Measurements from ENCODE around the gene PITX1.
"Not testable (repeated sequence)": the region's sequence is repeated elsewhere in the genome, so short reads cannot be mapped to it uniquely, and the experiment has no call there.

The PITX1 gene

DNA sequence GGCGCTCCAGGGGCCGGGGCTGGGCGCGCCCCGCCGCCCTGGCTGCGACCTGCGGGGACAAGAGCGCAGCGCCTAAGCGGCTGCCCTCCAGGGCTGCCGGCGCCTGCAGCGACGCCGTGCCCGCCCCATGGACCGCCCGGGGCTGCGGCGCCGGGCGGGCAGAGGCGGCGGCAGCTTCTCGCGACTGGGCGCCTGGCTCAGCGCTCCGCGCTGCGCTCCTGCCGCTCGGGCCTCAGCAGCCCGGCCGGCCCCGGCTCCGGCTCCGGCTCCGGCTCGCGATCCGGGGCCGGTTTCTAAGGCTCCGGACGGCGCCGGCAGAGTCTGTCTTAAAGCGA, at the start of gene PITX1:
Gene PITX1 (minus strand): TSS at position 328 of the 335 bp plus-strand sequence. CDS start 347 bp downstream, outside the sequence.
- in situ Hi-C loops (cut with MboI; ENCODE audit: low sequenced_read_pairs), result no loop called here

DNA sequence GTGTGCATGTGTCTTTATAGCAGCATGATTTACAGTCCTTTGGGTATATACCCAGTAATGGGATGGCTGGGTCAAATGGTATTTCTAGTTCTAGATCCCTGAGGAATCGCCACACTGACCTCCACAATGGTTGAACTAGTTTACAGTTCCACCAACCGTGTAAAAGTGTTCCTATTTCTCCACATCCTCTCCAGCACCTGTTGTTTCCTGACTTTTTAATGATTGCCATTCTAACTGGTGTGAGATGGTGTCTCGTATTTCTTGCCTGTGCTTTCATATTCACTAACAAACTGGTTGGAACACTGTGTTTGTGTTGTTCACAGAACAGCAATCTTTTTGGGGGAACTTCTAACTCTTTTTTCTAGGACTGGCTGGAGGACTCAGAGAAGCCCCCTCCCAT, 49.3 kb upstream of the PITX1 start:
- in situ Hi-C loops (cut with MboI; ENCODE audit: low sequenced_read_pairs), result not testable (repeated sequence)

DNA sequence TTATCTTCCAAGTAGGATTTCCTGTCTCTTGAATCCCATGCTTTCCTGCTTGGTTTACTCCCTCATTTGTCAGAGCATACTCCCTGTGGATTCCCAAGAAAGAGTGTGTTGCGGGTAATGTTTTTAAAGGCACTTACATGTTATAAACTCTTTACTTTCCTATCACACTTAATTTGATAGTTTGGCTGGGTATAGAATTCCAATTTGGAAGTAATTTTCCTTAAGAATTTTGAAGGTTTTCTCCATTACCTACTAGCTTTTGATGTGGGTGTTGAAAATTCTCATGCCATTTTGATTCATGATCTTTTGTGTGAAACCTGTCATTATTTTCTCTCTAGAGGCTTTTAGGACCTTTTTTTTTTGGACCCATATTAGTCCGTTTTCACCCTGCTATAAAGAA, 47.2 kb upstream of the PITX1 start:
- in situ Hi-C loops (cut with MboI; ENCODE audit: low sequenced_read_pairs), result no loop called here

DNA sequence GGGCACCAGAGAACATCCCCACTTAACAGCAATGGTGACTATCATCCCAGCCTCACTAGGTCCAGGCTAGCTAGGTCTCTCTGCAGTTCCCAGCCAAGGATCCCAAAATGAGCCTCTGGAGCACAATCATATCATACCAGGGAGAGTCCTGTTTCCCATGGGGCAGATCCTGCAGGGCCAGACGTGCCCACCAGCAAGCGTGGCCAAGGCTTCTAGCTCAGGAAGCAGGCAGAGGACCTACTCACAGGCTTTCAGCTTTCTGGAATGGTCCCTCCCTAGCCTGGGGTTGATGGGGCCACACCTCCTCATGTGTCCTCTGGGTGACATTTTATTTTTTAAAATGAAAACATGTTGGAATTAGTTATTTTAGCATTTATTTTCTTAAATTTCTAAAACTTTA, 45.7 kb upstream of the PITX1 start:
- in situ Hi-C loops (cut with MboI; ENCODE audit: low sequenced_read_pairs), result no loop called here

DNA sequence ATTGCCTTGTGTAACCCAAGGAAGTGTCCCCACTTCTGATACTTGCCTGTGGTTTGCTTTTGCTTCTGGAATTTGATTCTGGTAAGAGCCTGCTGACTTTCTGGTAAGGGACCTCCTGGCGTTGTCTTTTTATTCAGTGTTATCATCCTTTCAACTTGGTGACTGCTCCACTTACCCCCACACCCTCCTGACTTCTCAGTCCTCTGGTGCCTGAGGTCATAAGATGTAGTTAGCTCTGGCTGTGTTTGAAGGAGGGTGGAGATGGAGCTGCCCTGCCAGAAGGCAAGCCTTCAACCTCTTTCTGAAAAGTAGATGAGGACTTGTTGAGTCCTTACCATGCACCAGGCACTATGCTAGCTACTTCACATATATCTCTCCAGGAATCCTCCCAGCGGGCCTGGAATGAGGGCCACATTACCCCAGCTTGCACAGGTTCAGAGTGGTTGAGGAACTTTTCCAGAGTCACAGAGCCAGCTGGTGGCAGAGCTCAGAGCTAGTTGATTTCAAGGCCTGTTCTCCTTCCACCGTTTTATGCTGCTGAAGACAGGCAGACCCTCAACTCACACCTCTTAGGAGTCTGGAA, 45.2 kb upstream of the PITX1 start:
- in situ Hi-C loops (cut with MboI; ENCODE audit: low sequenced_read_pairs), result no loop called here

- in situ Hi-C loops (cut with MboI; ENCODE audit: low sequenced_read_pairs), result no loop called here
Measured at GRCh38 chr5:135076801-135077200, 42.8 kb upstream of the PITX1 start.

DNA sequence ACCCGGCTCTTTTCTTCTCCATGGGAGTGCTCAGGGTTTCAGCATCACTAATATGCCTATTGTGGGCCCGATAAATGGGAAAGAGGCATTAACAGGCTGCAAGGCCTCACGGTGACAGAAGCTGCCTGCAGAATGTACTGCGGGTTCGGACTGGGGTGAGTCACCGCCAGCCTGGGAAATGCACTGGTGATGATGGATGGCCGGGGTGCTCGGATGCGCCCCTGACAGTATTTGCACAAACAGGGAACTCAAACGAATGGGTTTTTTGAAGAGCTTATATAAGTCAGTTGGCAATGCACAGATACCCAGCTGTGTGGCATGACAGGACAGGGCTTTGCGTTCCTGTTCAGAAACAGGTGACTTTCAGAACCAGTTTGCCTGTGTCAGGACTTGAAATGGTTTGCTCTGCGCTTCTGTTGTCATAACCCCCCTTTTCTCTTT, 42.0 kb upstream of the PITX1 start:
- in situ Hi-C loops (cut with MboI; ENCODE audit: low sequenced_read_pairs), result no loop called here

DNA sequence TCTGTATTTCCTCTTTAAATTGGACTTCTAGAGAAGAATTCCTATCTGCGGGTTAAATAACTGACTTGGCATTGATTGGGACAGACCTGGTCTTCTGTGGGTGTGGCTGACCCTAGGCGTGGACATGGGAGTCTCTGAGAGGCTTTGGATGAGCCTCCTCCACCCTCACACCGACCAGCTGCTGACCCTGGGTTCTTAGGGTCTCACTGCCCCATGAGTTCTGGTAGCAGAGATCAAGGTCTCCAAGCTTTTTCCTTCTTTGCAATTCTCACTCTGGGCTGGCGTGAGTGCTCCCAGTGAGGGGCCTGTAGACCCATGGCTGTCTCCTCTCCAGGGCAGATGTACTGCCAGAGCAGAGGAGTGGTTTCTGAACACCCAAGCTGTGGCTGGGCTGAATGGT, 41.6 kb upstream of the PITX1 start:
- in situ Hi-C loops (cut with MboI; ENCODE audit: low sequenced_read_pairs), result no loop called here

DNA sequence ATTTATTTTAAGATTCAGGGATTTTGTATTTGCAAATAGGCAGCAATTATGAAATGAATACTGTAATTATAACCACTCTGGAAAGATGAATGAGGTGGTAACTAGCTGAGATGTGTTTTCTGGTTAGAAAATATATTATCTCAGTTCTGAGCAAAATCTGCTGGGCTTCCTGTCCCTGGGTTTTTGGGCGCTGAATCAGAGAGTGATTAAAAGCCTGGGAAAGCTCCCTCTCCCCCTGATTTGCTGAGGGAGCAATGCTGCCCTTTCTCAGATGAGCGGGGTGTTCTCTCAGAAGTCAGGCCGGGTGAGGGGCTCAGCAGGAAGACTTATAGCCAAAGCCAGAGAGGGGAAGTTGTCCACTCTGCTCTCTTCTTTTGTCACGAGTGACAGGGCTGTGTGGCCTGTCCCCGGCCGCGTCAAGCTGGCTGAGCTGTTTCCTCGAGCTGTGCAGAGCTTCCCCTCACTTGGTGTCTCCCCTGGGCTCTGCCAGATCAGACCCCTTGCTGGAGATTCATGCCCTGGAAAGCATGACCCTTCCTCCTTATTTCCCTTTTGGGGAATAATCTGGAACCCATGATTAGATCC, 39.8 kb upstream of the PITX1 start:
- in situ Hi-C loops (cut with MboI; ENCODE audit: low sequenced_read_pairs), result no loop called here

- in situ Hi-C loops (cut with MboI; ENCODE audit: low sequenced_read_pairs), result no loop called here
Measured at GRCh38 chr5:135072387-135073281, 38.6 kb upstream of the PITX1 start.

DNA sequence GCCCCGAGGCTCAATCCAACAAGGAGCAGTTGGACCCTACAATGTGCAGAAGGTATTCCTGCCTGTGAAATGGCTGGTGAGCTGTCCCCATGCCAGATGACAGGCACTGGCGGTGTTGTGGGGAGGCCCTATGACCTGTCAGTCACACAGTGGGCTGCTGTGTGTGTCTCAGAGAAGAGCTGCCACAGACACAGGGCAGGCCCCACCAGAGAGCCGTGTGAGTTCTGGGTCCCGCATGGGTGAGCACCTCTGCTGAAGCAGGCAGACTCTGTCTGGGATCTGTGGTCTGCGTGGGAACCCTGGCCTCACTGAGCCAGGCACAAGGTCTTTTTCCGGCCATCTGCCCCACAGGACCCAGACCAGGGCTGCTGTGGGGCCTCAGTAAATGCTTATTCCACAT, 37.3 kb upstream of the PITX1 start:
- in situ Hi-C loops (cut with MboI; ENCODE audit: low sequenced_read_pairs), result no loop called here

DNA sequence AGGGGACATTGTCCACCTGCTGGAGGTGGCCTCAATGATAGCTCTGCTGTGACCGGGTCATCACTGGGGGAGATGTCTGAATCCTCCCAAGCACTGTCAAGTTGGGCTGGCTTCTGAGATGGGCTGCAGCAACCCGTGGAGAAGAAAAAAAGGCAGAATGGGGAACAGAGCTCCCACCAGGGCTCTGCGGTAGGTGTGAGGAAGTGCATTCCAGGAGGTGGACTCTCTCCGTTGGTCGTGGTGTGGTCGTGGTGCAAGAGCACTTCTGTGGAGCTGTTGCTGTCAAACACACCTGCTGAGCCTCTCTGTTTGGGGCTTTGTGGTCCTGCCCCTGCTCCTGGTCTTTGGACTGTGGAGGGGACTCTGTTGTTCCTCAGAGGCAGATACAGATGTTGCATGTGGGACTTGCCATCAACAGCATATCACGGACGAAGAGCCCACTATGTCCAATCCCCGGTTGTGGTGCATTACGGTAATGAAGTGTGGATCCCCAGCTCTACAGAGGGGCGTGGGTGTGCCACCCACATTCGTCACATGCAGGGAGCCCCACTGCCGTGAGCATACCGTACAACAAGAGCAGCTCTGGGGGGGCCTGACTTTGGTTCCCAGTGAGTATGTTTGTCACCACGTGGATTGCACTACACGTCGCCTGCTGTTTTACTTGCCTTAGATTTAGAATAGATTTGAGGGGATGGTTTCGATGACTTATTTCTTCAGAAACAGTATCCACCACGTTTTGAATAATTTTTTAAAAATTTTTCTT, 36.0 kb upstream of the PITX1 start:
- in situ Hi-C loops (cut with MboI; ENCODE audit: low sequenced_read_pairs), result no loop called here

DNA sequence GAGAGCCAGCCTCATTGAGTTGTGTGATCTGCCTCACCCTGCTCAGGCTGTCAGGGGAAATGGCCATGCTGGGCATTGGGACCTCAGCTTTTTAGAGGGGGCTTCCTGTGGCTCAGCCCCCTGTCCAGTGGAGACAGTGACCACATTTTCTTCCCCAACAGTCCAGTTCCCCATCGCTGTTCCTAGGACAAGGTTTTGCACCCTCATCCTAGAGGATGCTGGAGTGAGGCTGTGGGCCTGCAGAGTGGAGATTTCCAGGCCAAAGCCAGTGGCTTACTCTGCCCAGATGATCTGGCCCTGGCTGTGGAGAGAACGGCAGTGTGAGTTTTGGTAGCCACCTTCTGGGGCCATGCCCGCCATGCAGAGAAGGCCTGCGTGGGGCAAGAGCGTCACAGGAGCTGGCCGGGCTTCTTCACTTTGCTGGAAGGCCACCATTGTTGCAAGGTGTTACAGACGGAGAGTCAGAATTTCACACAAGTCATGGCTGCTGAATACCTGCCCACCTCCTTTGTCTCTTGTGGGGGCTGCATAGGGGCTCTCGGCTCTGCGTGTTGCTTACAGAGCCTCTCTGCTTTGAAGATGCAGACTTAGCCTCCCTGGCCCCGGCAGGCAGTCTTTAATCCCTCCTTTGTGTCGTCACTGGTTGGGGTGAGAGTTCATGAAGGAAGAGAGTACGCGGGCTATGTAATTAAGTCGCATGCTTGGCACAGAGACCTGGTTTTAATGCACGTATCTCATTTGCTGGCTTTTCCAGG, 35.2 kb upstream of the PITX1 start:
- in situ Hi-C loops (cut with MboI; ENCODE audit: low sequenced_read_pairs), result no loop called here

GRCh38 chr5:135067587-135067986, 33.6 kb upstream of the PITX1 start:
- in situ Hi-C loops (cut with MboI; ENCODE audit: low sequenced_read_pairs), result no loop called here

DNA sequence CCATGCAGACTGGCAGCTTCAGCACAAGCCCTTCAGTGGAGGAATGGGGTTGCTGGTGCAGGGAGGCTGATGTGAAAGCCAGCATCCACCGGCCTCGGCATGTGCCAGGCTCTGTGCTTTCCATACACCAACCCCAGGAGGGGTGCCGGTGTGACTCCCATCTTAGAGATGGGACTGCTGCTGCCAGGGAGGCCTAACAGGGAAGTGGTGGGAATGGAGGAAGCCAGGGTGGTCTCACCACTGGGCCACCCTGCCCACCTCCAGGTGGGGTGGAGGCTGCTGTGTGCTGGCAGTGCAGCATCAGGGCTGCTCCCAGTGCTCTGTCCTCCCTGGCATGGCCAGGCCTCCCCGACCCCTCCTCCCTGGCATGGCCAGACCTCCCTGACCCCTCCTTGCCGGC, 32.8 kb upstream of the PITX1 start:
- in situ Hi-C loops (cut with MboI; ENCODE audit: low sequenced_read_pairs), result no loop called here

DNA sequence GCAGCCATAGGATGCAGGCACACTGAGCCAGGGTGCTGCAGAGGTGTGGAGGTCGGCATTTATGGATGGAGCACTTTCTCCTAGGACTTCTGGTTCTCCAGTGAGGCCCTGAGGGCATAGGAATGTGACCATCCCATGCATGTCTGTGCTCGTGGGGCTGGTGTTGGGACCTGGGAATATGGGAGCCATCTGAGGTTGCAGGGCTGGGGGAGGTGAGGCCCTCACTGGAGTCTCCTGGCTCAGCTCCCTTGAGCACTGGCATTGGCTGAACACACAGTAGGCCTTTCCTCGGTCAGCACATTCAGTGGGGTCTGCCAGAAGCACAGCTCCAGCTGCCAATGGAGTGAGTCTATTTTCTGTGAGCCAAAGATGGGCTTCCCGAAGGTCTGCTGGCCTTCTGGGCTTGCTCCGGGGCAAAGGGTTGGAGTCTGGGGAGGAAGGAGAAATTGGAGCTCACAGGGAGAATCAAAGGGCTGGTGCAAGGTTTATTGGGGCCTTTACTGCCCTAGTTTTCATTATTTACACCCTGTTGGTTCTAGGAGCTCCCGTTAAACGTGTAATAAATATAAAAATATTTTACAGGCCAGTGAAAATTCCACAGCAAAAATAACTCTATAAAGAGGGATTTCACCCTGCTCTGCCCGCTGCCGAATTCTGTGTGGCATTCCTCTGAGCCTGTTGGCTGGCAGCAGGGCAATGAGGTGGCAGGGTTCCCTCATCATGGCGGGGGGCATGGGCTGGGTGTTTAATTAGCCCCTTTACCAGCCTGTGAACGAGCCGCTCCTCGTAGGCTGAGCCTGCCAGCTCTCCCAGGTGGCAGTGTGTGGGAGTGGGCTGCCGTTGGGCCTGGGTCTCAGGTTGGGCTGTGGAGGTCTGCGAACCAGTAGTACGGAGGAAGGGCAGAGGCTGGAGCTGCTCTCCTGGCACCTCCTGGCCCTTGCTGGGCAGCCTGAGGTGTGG, 31.6 kb upstream of the PITX1 start:
- in situ Hi-C loops (cut with MboI; ENCODE audit: low sequenced_read_pairs), result no loop called here

GRCh38 chr5:135064235-135064570, 30.2 kb upstream of the PITX1 start:
- in situ Hi-C loops (cut with MboI; ENCODE audit: low sequenced_read_pairs), result no loop called here

GRCh38 chr5:135063511-135064234, 29.6 kb upstream of the PITX1 start:
- in situ Hi-C loops (cut with MboI; ENCODE audit: low sequenced_read_pairs), result no loop called here

DNA sequence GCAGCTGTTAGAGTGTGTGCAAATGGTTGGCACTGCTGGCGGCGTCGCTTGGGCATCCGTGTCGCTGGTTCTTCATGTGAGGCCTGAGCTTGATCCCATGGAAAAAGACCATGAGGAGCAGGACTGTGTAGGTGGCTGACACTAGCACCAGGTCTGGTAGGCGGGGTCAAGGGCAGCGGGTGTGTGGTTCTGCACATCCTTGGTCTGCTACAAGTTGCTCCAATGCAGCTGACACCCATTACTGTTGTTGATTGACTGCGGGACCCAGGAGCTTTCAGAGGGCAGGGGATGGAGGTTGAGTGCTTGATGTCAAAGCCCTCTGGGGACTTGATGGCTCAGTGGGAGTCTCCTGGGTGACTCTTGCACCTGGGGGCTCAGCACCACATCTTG, 29.0 kb upstream of the PITX1 start:
- in situ Hi-C loops (cut with MboI; ENCODE audit: low sequenced_read_pairs), result no loop called here
